GM21723 (cell line): Measurements from ENCODE around the gene KCNAB3.

Experiments
- ATAC-seq: cut with Tn5 transposase; IDR thresholded peaks from one replicate; pipeline ENCODE4 v1.9.1; 2021; ENCODE audit warnings: mild to moderate bottlenecking, moderate library complexity; ENCODE audit not compliant: unreplicated experiment

KCNAB3 gene

GRCh38 chr17:7943291-7943690, 13.6 kb upstream of the KCNAB3 start:
- no peak for ATAC-seq

GRCh38 chr17:7940743-7941142, 11.1 kb upstream of the KCNAB3 start:
- no peak for ATAC-seq

GRCh38 chr17:7940034-7940433, 10.4 kb upstream of the KCNAB3 start:
- ATAC-seq = no peak

GRCh38 chr17:7935859-7936258, 6.2 kb upstream of the KCNAB3 start:
- no peak for ATAC-seq

DNA sequence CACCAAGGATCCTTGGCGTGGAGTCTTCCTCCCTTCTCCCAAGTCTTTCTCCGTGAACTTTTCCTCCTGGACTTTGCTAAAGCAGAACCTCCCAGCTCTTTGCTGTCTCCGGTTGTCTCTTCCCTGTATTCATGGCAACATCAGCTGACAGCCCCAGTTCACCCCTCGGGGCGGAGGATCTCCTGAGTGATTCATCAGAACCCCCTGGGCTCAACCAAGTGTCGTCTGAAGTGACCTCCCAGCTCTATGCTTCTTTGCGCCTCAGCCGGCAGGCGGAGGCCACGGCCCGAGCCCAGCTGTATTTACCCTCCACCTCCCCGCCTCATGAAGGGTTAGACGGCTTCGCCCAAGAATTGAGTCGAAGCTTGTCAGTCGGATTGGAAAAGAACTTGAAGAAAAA, 3.3 kb upstream of the KCNAB3 start:
- no peak for ATAC-seq

DNA sequence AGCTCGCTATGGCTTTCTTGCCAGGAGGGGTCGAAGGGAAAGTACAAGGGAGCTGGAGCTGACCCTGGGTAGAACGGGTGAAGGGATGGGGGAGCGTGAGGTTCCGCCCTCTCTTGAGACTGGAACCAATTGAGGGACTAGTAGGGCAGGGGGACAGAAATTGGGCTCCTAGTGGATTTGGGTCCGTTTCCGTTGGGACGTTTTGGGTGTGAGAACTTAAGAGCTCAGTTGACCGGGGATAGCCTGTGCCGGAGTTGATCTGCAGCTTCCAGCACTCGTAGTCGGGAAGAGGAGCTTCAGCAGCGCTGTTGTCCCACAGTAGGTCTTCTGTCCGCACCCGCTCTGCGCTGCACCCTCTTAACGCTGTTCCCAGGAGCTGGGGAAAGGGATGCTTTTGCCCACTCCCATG, 2.8 kb upstream of the KCNAB3 start:
- ATAC-seq = peak; percentile 14

GRCh38 chr17:7931709-7932482, 2.2 kb upstream of the KCNAB3 start, which contains the start of the genes CNTROB and TRAPPC1:
Gene CNTROB, plus strand, starts transcription at chr17:7932206. Its CDS starts 874 bp downstream, at chr17:7933080.
Gene TRAPPC1, minus strand, starts transcription at chr17:7931946. Its CDS starts 117 bp downstream, at chr17:7931829.
- peak; percentile 85 for ATAC-seq

DNA sequence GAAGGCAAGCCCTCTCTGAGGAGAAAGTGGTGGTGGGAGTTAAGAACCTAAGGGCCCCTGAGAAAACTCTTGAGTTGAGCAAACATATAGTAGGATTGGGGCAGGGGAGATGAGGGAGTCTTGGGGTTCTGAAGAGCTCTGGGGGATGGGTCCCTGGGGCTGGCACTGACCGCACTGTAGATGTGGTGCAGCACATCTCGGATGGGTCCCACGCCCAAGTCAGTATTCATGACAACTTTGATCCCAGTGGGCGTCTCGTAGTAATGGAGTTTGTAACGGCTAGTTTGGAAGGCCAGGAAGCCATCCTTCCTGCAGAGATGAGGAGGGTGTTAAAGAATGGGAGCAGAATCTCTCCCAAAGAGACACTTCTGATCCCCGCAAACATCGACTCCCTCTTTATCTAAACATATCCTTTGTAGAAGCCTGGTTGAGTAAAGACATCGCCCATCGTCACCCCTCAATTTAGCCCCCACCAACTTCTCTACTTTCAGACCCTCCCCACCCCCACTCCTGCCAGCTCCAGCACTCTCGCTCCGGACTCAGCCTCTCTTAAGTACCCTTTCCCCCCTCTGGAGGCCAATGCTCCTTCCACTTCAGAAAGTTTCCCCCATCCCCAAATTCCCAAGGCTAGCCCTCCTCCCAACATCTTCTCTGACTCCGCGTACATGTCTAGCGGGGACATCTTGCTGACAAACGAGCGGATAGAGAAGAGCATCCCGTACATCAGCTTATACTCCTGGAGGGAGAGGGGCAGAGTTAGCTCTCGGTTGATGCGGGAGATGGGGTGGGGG, 1.4 kb upstream of the KCNAB3 start:
- no peak for ATAC-seq

DNA sequence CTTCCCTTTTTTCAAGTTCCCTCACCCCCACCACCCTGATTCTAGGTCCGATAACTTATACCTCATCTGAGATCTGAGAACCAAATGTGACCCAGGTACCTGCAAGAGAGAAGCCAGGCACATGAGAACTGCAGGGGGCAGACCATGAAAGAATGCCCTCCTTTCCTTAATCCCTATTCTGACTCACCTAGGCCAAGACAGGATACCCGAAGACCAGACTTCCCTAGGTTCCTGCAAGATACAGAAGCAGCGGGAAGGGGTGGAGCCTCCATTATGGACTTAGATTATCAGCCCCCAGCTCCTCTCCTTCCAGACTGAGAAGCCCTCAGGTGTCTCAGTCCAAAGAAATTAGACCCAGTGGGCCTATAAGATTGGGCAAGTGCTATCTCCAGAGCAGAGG, 2.1 kb downstream of the KCNAB3 start:
- no peak for ATAC-seq

DNA sequence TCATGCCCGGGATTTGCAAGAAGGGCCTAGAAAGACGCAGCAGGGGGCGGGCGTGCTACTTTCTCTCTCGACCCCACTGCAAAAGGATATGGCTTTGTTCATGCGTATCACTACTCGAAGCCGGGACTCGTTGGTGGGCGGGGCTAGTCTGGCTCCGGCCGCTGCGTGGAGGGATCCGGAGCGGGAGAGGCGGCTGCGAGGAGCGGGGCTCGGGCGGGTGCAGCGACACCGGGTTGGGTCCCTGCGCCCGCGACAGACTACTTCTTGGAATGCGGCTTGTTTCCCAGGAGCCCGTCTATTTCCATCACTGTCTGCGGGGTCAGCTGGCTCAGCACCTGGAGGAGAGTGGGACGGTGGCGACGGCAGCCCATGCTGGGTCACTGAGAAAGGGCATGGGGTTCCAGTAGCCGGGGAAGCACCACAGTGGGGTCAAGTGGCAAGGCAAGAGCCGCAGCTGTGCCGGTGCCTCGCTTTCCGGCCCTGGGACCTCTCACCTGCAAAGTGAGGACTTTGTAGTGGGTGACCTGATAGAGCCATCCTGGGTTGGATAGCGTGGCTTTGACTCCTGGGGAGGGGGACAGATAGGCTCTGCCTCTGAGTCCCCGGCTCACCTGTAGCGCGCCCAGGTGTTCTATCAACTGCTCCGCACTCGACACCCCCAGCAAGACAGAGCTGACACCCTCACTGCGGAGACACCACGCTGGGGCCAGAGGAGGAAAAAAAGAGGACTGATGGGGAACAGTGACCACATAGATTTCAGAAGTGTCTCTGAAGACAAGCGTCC, 6.6 kb downstream of the KCNAB3 start:
- no peak for ATAC-seq

GRCh38 chr17:7922269-7922844, 7.3 kb downstream of the KCNAB3 start:
- no peak for ATAC-seq

GRCh38 chr17:7916808-7917207, 12.8 kb downstream of the KCNAB3 start:
- no peak for ATAC-seq

- ATAC-seq = no peak
These were observed 13.3 kb downstream of the KCNAB3 start for GRCh38 chr17:7916385-7916682.

DNA sequence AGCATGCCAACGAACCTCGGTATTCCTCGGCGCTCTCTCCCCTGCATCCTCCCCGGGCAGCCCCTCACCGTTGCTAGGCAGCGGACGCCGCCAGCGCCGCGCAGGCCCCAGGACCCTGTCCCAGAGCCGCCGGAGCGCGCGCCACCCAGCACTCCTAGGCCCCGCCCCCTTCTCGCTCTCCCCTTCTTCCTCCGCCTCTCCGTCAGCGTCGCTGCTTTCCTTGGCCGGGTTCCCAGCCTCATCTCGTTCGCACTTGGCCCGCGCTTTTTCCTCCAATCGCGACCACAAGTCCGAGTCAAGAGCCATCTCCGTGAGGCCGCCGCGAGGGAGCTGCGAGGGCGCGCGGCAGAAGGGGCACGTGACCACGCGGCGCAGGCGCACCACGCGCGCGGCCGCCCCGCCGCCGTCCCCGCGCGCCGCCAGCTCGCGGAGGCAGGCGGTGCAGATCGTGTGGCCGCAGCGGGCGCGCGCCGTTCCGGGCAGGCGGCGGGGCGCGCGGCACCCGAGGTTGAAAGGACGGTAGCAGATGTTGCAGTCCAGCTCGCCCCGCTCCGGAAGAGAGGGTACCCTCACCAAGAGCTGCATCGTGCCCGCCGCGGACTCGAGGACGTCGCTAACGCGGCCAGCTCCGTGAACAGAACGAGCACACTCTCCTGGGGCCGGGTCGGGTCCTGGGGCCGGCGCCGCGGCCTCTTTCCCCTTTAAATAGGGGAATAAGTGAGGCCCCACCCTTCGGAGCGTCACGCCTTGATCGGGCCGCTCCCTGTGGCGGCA, 13.9 kb downstream of the KCNAB3 start, which contains the start of gene RNF227:
RNF227 (minus strand) TSS at position 679 of the 774 bp plus-strand sequence; CDS start at position 585, 94 bp downstream.
- ATAC-seq = peak; percentile 72

DNA sequence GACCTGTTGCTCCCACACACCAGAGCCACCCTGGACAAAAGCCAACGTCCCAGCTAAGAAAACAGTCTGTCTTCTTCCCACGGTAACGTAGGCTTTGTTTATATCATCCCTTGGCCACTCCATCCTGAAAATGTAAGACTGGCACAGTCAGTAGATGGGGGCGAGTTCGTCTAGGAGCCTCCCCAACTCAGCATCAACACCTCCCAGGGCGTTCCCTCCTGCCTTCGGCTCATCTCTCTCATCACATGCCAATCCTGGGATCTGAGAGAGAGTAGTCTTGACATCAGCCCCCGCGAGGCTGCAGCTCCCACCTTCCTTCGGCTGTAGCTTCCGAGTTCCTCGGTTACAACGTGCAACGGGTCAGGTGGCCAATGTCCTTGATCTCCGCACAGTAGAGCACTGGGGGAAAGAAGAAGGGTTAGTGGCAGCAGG, 14.5 kb downstream of the KCNAB3 start:
- ATAC-seq = no peak

DNA sequence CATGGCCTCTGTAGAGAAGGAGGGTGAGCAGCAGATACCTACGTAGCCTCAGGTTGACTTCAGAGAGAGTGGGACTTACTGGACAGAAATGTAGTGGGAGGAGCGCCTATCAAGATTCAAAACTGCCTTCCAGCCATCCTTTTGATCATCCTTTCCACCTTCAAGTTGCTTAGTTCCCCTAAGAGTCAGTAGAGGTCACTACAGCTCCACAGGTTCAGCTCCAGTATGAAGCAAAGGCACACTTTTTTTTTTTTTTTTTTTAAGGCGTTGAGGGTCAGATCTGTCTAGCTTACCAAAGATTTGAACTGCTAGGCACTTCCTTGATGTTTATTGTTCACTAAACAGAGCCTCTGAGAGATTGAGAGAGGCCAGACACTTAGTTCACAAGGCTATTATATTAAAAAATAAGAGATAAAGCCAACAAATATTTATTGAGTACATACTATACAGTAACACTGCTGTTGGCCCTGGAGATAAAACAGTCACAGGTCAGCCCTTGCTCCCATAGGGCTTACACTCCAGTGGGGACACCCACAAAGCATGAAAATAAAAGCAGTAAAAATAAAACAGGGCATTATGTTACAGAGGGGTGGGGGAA, 16.6 kb downstream of the KCNAB3 start:
- no peak for ATAC-seq

DNA sequence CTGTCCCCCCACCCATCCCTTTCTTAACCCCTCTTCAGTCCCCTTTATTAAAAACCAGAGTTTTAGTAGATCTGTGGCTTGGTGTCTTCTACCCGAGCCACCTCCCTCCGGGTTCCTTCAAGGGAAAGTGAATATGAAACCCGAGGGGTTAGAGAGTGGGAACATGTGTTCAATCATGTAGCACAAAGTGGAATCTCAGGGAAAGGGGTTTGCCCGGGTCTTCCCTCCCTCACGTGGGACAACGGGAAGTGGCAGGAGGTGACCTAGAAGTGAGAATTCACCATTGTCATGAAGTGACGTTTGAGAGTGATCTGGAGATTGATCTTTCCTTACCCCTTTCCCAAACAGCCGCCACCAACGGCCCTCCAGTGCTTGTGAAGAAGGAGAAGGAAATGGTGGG, 18.5 kb downstream of the KCNAB3 start:
- no peak for ATAC-seq

DNA sequence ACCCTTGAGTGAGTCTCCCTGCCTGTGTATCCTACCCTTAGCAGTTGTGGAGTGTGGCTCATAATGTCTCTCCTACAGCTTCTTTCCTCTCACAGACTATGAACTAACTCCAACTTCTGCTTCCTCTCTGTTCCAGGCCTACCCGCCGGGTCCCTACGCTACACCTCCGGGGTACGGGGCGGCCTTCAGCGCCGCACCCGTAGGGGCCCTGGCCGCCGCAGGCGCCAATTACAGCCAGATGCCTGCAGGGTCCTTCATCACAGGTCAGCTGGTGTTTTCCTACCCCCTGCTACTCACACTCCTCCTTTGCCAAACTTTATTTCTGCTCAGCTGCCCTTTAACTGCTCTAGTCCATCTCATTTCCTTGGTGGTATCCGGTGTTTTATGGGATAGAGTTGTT, 18.9 kb downstream of the KCNAB3 start:
- ATAC-seq = no peak

DNA sequence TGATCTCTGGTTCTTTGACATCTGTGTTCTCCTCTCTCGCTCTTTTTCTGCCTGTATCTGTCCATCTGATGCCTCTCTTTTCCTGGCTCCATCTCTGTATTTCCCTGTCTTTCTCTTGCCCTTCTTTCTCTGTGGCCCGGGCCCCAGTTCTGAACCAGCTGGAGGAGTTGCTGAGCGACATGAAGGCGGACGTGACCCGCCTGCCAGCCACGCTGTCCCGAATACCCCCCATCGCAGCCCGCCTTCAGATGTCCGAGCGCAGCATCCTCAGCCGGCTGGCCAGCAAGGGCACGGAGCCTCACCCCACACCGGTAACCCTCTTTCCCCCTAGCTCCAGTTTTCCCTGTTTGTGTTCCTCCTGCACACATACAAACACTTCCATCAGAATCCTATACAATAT, 19.4 kb downstream of the KCNAB3 start:
- no peak for ATAC-seq

- no peak for ATAC-seq
These were observed 20.6 kb downstream of the KCNAB3 start for GRCh38 chr17:7909089-7909488.
